SJCRH30 (cell line): ENCODE data around the gene LRRC2. TPM values are rescaled to one million over a fixed set of nuclear protein-coding genes. Genes with fewer than 3 reads are reported as not detected.

Source experiments
- DNase-seq, 2 experiments: peaks; one replicate each; pipeline ENCODE4 v3.0.0-alpha.2; 2015 to 2020
- H3K27ac ChIP-seq: fragments of 250-450 bp; sonication (Bioruptor Pico); 2 replicates; pipeline ENCODE4 v1.5.1; 2020; ENCODE audit warnings: mild to moderate bottlenecking, moderate library complexity
- H3K27me3 ChIP-seq: fragments of 250-450 bp; sonication (Bioruptor Pico); 2 replicates; pipeline ENCODE4 v1.5.1; 2020; ENCODE audit warnings: mild to moderate bottlenecking, moderate library complexity
- H3K36me3 ChIP-seq: fragments of 250-450 bp; sonication (Bioruptor Pico); 2 replicates; pipeline ENCODE4 v1.5.1; 2020; ENCODE audit warnings: mild to moderate bottlenecking, moderate library complexity
- H3K4me1 ChIP-seq: fragments of 250-450 bp; sonication (Bioruptor Pico); 2 replicates; pipeline ENCODE4 v1.5.1; 2020; ENCODE audit warnings: mild to moderate bottlenecking, moderate library complexity
- H3K4me3 ChIP-seq: fragments of 250-450 bp; sonication (Bioruptor Pico); 2 replicates; pipeline ENCODE4 v1.5.1; 2020; ENCODE audit warnings: mild to moderate bottlenecking, moderate library complexity
- H3K9me3 ChIP-seq: fragments of 250-450 bp; sonication (Bioruptor Pico); replicated peaks from 2 replicates; pipeline ENCODE4 v1.5.1; 2020; ENCODE audit warnings: mild to moderate bottlenecking, moderate library complexity
- total RNA-seq: library from RNA; depleted of rRNA; stranded (reverse); fragments of >200 nt; shearing (Covaris generic); gene quantifications from 2 replicates; pipeline ENCODE4 v1.2.3, GENCODE V29; 2014

LRRC2 gene
- total RNA-seq, 1 experiment from 2014 or later, result not detected

GRCh38 chr3:46479696-46480095 is 86.4 kb downstream of the LRRC2 start:
- Histone ChIP-seq H3K9me3 (no peaks in the 10 kb centered on the region), H3K27ac (no peak overlapping the region), H3K36me3 (no peaks in the 10 kb centered on the region), H3K4me3 (no peak overlapping the region), H3K4me1 (peaks cover 2% of the 10 kb centered on the region), H3K27me3 (no peaks in the 10 kb centered on the region)
- DNase-seq, result no peak

GRCh38 chr3:46479021-46479420 is 87.1 kb downstream of the LRRC2 start:
- DNase-seq, result no peak
- no peak overlapping the region for H3K27ac ChIP-seq
- H3K27me3 ChIP-seq, result no peaks in the 10 kb centered on the region
- H3K9me3 ChIP-seq, result no peaks in the 10 kb centered on the region
- H3K4me3 ChIP-seq, result no peak overlapping the region
- no peaks in the 10 kb centered on the region for H3K4me1 ChIP-seq
- H3K36me3 ChIP-seq, result no peaks in the 10 kb centered on the region

GRCh38 chr3:46478341-46478740 is 87.8 kb downstream of the LRRC2 start:
- DNase-seq, result no peak
- H3K36me3 ChIP-seq, result no peaks in the 10 kb centered on the region
- H3K4me3 ChIP-seq, result no peak overlapping the region
- H3K27me3 ChIP-seq, result no peaks in the 10 kb centered on the region
- no peaks in the 10 kb centered on the region for H3K9me3 ChIP-seq
- no peaks in the 10 kb centered on the region for H3K4me1 ChIP-seq
- no peak overlapping the region for H3K27ac ChIP-seq

- no peak overlapping the region for H3K27ac ChIP-seq
- no peaks in the 10 kb centered on the region for H3K9me3 ChIP-seq
- no peaks in the 10 kb centered on the region for H3K4me1 ChIP-seq
- no peaks in the 10 kb centered on the region for H3K27me3 ChIP-seq
- no peaks in the 10 kb centered on the region for H3K36me3 ChIP-seq
- DNase-seq, result no peak
- H3K4me3 ChIP-seq, result no peak overlapping the region
Observed at GRCh38 chr3:46477756-46478155, 88.3 kb downstream of the LRRC2 start.

GRCh38 chr3:46477145-46477544 is 89.0 kb downstream of the LRRC2 start:
- no peak overlapping the region for H3K4me3 ChIP-seq
- no peaks in the 10 kb centered on the region for H3K36me3 ChIP-seq
- DNase-seq, result no peak
- no peaks in the 10 kb centered on the region for H3K4me1 ChIP-seq
- no peaks in the 10 kb centered on the region for H3K27me3 ChIP-seq
- H3K27ac ChIP-seq, result no peak overlapping the region
- no peaks in the 10 kb centered on the region for H3K9me3 ChIP-seq

- Histone ChIP-seq H3K9me3 (no peaks in the 10 kb centered on the region), H3K27ac (no peak overlapping the region), H3K36me3 (no peaks in the 10 kb centered on the region), H3K4me1 (no peaks in the 10 kb centered on the region), H3K27me3 (no peaks in the 10 kb centered on the region), H3K4me3 (no peak overlapping the region)
- DNase-seq, result no peak
Observed at GRCh38 chr3:46472736-46473135, 93.4 kb downstream of the LRRC2 start.

GRCh38 chr3:46471371-46471914 is 94.7 kb downstream of the LRRC2 start:
- H3K9me3 ChIP-seq, result no peaks in the 10 kb centered on the region
- DNase-seq, result no peak
- H3K4me1 ChIP-seq, result no peaks in the 10 kb centered on the region
- no peak overlapping the region for H3K4me3 ChIP-seq
- no peaks in the 10 kb centered on the region for H3K36me3 ChIP-seq
- H3K27me3 ChIP-seq, result no peaks in the 10 kb centered on the region
- H3K27ac ChIP-seq, result no peak overlapping the region

- no peak overlapping the region for H3K4me3 ChIP-seq
- no peaks in the 10 kb centered on the region for H3K4me1 ChIP-seq
- DNase-seq, result no peak
- no peaks in the 10 kb centered on the region for H3K9me3 ChIP-seq
- no peaks in the 10 kb centered on the region for H3K36me3 ChIP-seq
- H3K27ac ChIP-seq, result no peak overlapping the region
- no peaks in the 10 kb centered on the region for H3K27me3 ChIP-seq
Observed at GRCh38 chr3:46470831-46471230, 95.3 kb downstream of the LRRC2 start.

- H3K4me1 ChIP-seq, result no peaks in the 10 kb centered on the region
- no peak for DNase-seq
- H3K27ac ChIP-seq, result no peak overlapping the region
- no peaks in the 10 kb centered on the region for H3K27me3 ChIP-seq
- H3K9me3 ChIP-seq, result no peaks in the 10 kb centered on the region
- H3K4me3 ChIP-seq, result no peak overlapping the region
- H3K36me3 ChIP-seq, result no peaks in the 10 kb centered on the region
Observed at GRCh38 chr3:46469680-46470357, 96.3 kb downstream of the LRRC2 start.

GRCh38 chr3:46468753-46469600 is 97.1 kb downstream of the LRRC2 start:
- H3K27me3 ChIP-seq, result no peaks in the 10 kb centered on the region
- H3K4me3 ChIP-seq, result no peak overlapping the region
- H3K4me1 ChIP-seq, result no peaks in the 10 kb centered on the region
- no peak overlapping the region for H3K27ac ChIP-seq
- H3K36me3 ChIP-seq, result no peaks in the 10 kb centered on the region
- no peaks in the 10 kb centered on the region for H3K9me3 ChIP-seq
- DNase-seq, result no peak

GRCh38 chr3:46467562-46467961 is 98.5 kb downstream of the LRRC2 start:
- Histone ChIP-seq H3K9me3 (no peaks in the 10 kb centered on the region), H3K4me3 (no peak overlapping the region), H3K4me1 (no peaks in the 10 kb centered on the region), H3K36me3 (no peaks in the 10 kb centered on the region), H3K27me3 (no peaks in the 10 kb centered on the region), H3K27ac (no peak overlapping the region)
- DNase-seq, result no peak

GRCh38 chr3:46466871-46467403 is 99.2 kb downstream of the LRRC2 start:
- H3K27ac ChIP-seq, result no peak overlapping the region
- H3K36me3 ChIP-seq, result no peaks in the 10 kb centered on the region
- DNase-seq, result no peak
- H3K9me3 ChIP-seq, result no peaks in the 10 kb centered on the region
- H3K4me3 ChIP-seq, result no peak overlapping the region
- no peaks in the 10 kb centered on the region for H3K4me1 ChIP-seq
- H3K27me3 ChIP-seq, result no peaks in the 10 kb centered on the region

GRCh38 chr3:46466273-46466672 is 99.8 kb downstream of the LRRC2 start:
- Histone ChIP-seq H3K4me3 (no peak overlapping the region), H3K4me1 (no peaks in the 10 kb centered on the region), H3K9me3 (no peaks in the 10 kb centered on the region), H3K27me3 (no peaks in the 10 kb centered on the region), H3K27ac (no peak overlapping the region), H3K36me3 (no peaks in the 10 kb centered on the region)
- no peak for DNase-seq
